Measurements from ENCODE around the gene DPCD.

Gene DPCD

DNA sequence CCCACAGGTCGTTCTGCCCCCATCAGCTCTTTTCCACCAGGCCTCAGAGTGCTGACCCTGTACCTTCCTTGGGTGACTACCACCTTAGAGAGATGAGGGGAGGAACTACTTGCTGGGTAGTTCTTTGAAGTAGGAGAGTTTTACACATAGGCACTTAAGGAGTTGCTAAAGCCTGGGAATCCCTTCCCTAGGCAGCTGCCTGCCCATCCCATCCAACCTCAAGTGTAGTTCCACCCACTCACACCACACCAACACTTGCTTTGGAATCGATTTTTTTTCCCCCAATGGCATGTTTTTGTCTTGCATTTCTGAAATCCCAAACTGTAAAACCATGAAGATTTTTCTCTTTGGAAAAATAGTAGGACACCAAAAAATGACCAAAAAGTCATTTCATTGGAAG, 59.1 kb downstream of the DPCD start:
- Mint-ChIP-seq H3K4me3 (no peak overlapping the region), H3K27me3 (no peaks in the 10 kb centered on the region), H3K9me3 (no peaks in the 10 kb centered on the region), H3K36me3 (ENCODE audit: insufficient read depth) (peaks cover 18% of the 10 kb centered on the region), H3K4me1 (peaks cover 49% of the 10 kb centered on the region), H3K27ac (ENCODE audit: low read depth) (peak overlapping the region; percentile 22)
- no peak for DNase-seq (ENCODE audit: low spot score in 2 of 2)
- no peak for ATAC-seq (replicated peaks; ENCODE audit: extremely low read depth, poor library complexity, severe bottlenecking)

DNA sequence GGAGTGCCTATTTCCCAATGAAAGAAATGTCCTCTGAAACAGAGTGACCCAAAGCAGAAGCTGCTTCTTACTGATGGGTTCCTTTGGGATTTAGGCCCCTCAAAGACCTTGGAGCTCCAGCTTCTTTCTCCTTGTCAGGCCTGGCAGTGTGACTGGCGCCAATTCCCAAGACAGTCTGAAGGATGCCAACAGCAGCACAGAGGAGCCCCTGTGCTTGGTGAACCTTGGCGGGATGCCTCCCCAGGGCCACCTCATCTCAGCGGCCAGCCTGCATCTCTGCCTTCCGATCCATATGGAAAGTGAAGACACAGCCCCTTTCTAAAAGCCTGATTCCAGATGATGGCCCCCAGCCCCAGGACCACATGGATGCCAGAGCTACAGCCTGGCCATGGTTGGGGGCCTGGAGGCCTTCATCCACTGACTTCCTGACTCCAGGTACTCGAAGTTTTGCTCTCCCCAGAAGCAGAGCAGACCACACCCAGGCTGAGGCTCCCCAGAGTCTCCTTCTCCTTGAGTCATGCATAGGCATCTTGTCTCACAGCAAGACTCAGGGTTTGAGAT, 61.5 kb downstream of the DPCD start:
- Mint-ChIP-seq H3K27ac (ENCODE audit: low read depth) (peak overlapping the region; percentile 22), H3K36me3 (ENCODE audit: insufficient read depth) (peaks cover 16% of the 10 kb centered on the region), H3K27me3 (no peaks in the 10 kb centered on the region), H3K4me3 (no peak overlapping the region), H3K4me1 (peaks cover 34% of the 10 kb centered on the region), H3K9me3 (no peaks in the 10 kb centered on the region)
- DNase-seq (ENCODE audit: low spot score in 2 of 2) (no peak), ATAC-seq (replicated peaks; ENCODE audit: extremely low read depth, poor library complexity, severe bottlenecking) (no peak)

DNA sequence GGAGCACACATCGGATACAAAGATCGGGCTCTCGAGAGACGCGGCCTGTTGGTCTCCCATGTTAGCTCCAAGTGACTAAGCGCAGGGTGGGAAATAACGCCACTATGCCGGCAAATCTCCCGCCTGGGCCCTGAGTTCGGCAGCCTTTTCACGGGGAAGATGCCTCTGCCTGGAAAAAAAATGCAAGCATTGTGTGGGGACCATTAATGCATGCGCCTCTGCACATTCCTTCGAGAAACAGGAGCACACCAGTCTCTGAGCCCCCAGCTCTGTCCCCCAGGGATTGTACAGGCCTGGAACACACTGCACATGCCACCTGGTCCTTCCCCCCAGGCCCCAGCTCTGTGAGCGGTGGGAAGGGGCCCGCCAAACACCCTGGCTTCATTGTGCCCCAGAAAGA, 62.7 kb downstream of the DPCD start:
- H3K4me3 Mint-ChIP-seq = no peak overlapping the region
- peaks cover 27% of the 10 kb centered on the region for H3K36me3 Mint-ChIP-seq (ENCODE audit: insufficient read depth)
- ATAC-seq (replicated peaks; ENCODE audit: extremely low read depth, poor library complexity, severe bottlenecking) (no peak), DNase-seq (ENCODE audit: low spot score in 2 of 2) (no peak)
- peaks cover 29% of the 10 kb centered on the region for H3K4me1 Mint-ChIP-seq
- H3K9me3 Mint-ChIP-seq = no peaks in the 10 kb centered on the region
- H3K27me3 Mint-ChIP-seq = no peaks in the 10 kb centered on the region
- no peak overlapping the region for H3K27ac Mint-ChIP-seq (ENCODE audit: low read depth)

DNA sequence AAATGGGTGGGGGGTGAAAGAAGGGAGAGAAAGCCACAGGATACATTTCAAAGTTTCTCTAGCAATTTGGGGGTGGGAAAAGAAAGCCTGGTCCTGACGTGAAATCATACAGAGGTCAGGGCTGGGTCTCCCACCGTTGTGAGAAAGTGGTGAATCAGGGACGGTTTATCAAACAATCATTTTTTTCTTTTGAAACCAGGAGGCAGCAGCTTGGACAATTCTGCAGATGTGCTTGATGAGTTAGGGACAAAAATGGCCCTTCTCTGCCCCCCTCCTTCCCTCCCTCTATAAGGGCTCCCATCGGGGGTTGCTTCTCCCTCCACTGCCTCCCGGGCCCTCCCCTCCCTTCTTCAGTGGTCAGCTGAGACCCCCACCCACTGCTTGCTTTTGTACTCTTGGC, 63.2 kb downstream of the DPCD start:
- ATAC-seq (replicated peaks; ENCODE audit: extremely low read depth, poor library complexity, severe bottlenecking) = no peak
- no peak for DNase-seq (ENCODE audit: low spot score in 2 of 2)
- Mint-ChIP-seq H3K36me3 (ENCODE audit: insufficient read depth) (peaks cover 32% of the 10 kb centered on the region), H3K4me3 (no peak overlapping the region), H3K27ac (ENCODE audit: low read depth) (no peak overlapping the region), H3K9me3 (no peaks in the 10 kb centered on the region), H3K4me1 (peaks cover 33% of the 10 kb centered on the region), H3K27me3 (no peaks in the 10 kb centered on the region)

DNA sequence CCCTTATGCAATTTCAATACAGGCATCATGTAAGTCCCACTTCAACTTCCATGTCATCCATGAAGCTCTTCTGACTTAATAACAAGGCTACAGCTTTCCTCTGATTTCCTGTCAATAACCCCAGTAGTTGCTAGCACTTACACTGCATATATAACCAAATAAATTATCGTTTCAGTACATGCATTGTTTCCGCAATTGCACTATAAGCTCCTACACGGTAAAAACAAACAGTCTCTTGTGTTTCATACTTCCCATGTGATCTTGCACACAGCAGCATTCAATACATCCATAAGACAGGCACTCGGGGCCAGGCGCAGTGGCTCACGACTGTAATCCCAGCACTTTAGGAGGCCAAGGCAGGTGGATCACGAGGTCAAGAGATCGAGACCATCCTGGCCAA, 65.4 kb downstream of the DPCD start:
- ATAC-seq (replicated peaks; ENCODE audit: extremely low read depth, poor library complexity, severe bottlenecking) = no peak
- no peak for DNase-seq (ENCODE audit: low spot score in 2 of 2)
- Mint-ChIP-seq H3K27ac (ENCODE audit: low read depth) (no peak overlapping the region), H3K4me3 (no peak overlapping the region), H3K9me3 (no peaks in the 10 kb centered on the region), H3K4me1 (peaks cover 39% of the 10 kb centered on the region), H3K27me3 (no peaks in the 10 kb centered on the region), H3K36me3 (ENCODE audit: insufficient read depth) (peaks cover 27% of the 10 kb centered on the region)

DNA sequence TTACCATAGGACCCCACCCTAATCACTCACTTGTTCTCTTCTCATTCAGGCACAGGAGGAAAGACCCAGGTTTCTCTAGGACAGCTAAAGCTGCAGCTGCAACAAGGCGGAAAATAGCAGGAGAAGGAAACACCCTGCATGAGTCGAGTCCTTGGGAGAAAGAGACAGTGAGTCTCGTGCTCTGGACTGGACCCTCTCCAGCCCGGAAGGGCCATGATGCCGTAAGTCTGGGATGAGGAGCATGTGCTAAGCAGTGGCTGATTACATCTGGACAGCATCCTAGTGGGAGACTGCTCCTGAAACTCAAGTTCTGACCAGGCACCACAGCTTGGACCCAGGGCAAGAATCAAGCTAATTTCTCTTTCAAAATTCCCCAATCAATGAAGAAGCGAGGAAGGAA, 67.4 kb downstream of the DPCD start:
- Mint-ChIP-seq H3K27ac (ENCODE audit: low read depth) (no peak overlapping the region), H3K27me3 (no peaks in the 10 kb centered on the region), H3K36me3 (ENCODE audit: insufficient read depth) (peaks cover 28% of the 10 kb centered on the region), H3K9me3 (no peaks in the 10 kb centered on the region), H3K4me3 (no peak overlapping the region), H3K4me1 (peaks cover 27% of the 10 kb centered on the region)
- DNase-seq (ENCODE audit: low spot score in 2 of 2) = no peak
- ATAC-seq (replicated peaks; ENCODE audit: extremely low read depth, poor library complexity, severe bottlenecking) = no peak

DNA sequence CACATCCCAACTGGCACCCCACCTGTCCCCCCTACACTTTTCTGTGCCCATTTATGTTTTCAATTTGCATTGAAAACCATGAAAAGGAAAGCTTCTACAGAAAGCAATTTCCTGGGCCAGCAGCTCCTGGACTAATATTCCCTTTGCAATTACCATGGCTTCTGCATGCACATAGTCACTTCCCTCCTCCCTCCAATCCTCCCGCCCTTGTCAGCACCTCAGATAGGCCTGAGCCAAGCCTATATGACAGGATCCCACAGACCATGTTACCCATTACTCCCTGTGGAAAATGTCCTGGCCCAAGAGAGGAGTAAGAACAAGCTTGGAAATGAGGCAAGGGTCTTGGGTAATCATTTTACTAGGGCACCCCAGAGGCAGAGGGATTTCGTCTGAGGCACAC, 68.8 kb downstream of the DPCD start:
- Mint-ChIP-seq H3K4me1 (peaks cover 33% of the 10 kb centered on the region), H3K27me3 (no peaks in the 10 kb centered on the region), H3K27ac (ENCODE audit: low read depth) (no peak overlapping the region), H3K9me3 (no peaks in the 10 kb centered on the region), H3K36me3 (ENCODE audit: insufficient read depth) (peaks cover 34% of the 10 kb centered on the region), H3K4me3 (no peak overlapping the region)
- ATAC-seq (replicated peaks; ENCODE audit: extremely low read depth, poor library complexity, severe bottlenecking) (no peak), DNase-seq (ENCODE audit: low spot score in 2 of 2) (no peak)

DNA sequence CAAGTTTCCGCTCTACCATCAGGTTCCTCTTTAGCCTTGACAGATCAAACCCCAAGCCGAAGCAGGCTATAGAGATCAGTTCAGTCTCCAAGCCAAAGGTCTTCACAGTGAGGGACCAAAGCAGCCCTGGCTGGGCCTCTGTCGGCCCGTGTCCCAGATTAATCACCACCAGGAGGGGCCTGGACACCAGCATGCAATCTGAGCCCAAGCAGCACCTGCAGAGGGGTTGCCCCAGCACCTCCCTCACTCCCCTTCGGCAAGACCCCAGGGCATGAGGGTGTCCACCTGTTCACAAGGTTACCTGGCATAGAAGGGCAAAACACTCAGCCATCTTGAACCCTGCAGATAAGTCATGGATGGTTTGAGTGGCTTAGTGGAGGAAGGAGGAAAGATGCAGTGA, 70.9 kb downstream of the DPCD start:
- H3K9me3 Mint-ChIP-seq = no peaks in the 10 kb centered on the region
- ATAC-seq (replicated peaks; ENCODE audit: extremely low read depth, poor library complexity, severe bottlenecking) = no peak
- H3K27ac Mint-ChIP-seq (ENCODE audit: low read depth) = no peak overlapping the region
- no peak for DNase-seq (ENCODE audit: low spot score in 2 of 2)
- H3K4me1 Mint-ChIP-seq = peaks cover 43% of the 10 kb centered on the region
- H3K27me3 Mint-ChIP-seq = no peaks in the 10 kb centered on the region
- H3K4me3 Mint-ChIP-seq = no peak overlapping the region
- H3K36me3 Mint-ChIP-seq (ENCODE audit: insufficient read depth) = peaks cover 40% of the 10 kb centered on the region
